Panc1 (cell line): Measurements from ENCODE around the gene ZDHHC19.

Experiments
- POLR2AphosphoS5 ChIP-seq: IDR thresholded peaks from 2 replicates; pipeline ENCODE4 v1.6.1; 2012; ENCODE audit warnings: mild to moderate bottlenecking, low read depth, low read length, moderate library complexity
- SIN3A ChIP-seq: IDR thresholded peaks from 2 replicates; pipeline ENCODE4 v1.6.1; 2012; ENCODE audit warnings: low read depth, mild to moderate bottlenecking, low read length, moderate library complexity, borderline replicate concordance; ENCODE audit not compliant: insufficient read depth
- TCF7L2 ChIP-seq: IDR thresholded peaks from 2 replicates; pipeline ENCODE4 v1.6.1; 2011; ENCODE audit warnings: mild to moderate bottlenecking, low read depth, low read length, inconsistent platforms
- TF ChIP-seq, protein P1 (sequence below): fragments of 450-650 bp; IDR thresholded peaks from 2 replicates; pipeline ENCODE4 v1.5.1; 2017; ENCODE audit warnings: mild to moderate bottlenecking
- TF ChIP-seq, protein P2 (sequence below), 2 experiments: IDR thresholded peaks; 2 replicates each; pipeline ENCODE4 v1.6.1; 2011 to 2012; ENCODE audit warnings: low read depth in 2 of 2, control low read depth in 1 of 2, low read length in 1 of 2, mild to moderate bottlenecking in 1 of 2, moderate library complexity in 1 of 2; ENCODE audit not compliant: insufficient read depth in 1 of 2

DNA sequence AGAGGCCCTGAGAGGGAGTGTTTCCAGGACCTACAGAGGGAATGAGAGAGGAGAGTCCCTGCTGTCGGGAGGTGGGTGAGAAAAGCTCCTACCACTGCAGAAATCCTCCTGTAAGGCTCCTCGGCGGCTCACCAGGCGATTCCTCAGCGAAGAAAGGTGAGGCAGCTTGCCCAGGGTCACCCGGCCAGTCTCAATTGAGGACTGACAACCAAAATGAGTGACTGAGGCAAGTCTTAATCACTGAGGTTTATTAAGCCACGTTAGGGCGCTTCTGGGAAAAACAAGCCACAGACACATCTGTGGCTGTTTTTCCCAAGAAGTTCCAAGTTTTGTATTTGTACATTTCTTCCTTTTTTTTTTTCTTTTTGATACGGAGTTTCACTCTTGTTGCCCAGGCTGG lies 48.5 kb downstream of the ZDHHC19 start:
- TF ChIP-seq, protein P1, sequence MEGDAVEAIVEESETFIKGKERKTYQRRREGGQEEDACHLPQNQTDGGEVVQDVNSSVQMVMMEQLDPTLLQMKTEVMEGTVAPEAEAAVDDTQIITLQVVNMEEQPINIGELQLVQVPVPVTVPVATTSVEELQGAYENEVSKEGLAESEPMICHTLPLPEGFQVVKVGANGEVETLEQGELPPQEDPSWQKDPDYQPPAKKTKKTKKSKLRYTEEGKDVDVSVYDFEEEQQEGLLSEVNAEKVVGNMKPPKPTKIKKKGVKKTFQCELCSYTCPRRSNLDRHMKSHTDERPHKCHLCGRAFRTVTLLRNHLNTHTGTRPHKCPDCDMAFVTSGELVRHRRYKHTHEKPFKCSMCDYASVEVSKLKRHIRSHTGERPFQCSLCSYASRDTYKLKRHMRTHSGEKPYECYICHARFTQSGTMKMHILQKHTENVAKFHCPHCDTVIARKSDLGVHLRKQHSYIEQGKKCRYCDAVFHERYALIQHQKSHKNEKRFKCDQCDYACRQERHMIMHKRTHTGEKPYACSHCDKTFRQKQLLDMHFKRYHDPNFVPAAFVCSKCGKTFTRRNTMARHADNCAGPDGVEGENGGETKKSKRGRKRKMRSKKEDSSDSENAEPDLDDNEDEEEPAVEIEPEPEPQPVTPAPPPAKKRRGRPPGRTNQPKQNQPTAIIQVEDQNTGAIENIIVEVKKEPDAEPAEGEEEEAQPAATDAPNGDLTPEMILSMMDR: no peak
- TF ChIP-seq POLR2AphosphoS5 (no peak), SIN3A (no peak), TCF7L2 (no peak)
- TF ChIP-seq, protein P2, sequence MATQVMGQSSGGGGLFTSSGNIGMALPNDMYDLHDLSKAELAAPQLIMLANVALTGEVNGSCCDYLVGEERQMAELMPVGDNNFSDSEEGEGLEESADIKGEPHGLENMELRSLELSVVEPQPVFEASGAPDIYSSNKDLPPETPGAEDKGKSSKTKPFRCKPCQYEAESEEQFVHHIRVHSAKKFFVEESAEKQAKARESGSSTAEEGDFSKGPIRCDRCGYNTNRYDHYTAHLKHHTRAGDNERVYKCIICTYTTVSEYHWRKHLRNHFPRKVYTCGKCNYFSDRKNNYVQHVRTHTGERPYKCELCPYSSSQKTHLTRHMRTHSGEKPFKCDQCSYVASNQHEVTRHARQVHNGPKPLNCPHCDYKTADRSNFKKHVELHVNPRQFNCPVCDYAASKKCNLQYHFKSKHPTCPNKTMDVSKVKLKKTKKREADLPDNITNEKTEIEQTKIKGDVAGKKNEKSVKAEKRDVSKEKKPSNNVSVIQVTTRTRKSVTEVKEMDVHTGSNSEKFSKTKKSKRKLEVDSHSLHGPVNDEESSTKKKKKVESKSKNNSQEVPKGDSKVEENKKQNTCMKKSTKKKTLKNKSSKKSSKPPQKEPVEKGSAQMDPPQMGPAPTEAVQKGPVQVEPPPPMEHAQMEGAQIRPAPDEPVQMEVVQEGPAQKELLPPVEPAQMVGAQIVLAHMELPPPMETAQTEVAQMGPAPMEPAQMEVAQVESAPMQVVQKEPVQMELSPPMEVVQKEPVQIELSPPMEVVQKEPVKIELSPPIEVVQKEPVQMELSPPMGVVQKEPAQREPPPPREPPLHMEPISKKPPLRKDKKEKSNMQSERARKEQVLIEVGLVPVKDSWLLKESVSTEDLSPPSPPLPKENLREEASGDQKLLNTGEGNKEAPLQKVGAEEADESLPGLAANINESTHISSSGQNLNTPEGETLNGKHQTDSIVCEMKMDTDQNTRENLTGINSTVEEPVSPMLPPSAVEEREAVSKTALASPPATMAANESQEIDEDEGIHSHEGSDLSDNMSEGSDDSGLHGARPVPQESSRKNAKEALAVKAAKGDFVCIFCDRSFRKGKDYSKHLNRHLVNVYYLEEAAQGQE (IDR thresholded peaks at IDR 0.05; ENCODE audit: insufficient read depth in 1 of 2, low read depth in 2 of 2, low read length in 1 of 2): no peak
